Ishikawa (cell line): Measurements from ENCODE around the gene VEPH1.

Experiments
- CEBPB ChIP-seq: IDR thresholded peaks from 2 replicates; pipeline ENCODE4 v1.6.1; 2012
- CREB1 ChIP-seq: IDR thresholded peaks from 2 replicates; pipeline ENCODE4 v1.6.1; 2012; ENCODE audit warnings: low read depth
- EGR1 ChIP-seq: IDR thresholded peaks from 2 replicates; pipeline ENCODE4 v1.6.1; 2012
- EP300 ChIP-seq: IDR thresholded peaks from 2 replicates; pipeline ENCODE4 v1.6.1; 2012; ENCODE audit warnings: borderline replicate concordance
- FOXM1 ChIP-seq: IDR thresholded peaks from 2 replicates; pipeline ENCODE4 v1.6.1; 2012; ENCODE audit warnings: low read depth, borderline replicate concordance
- MAX ChIP-seq: IDR thresholded peaks from 2 replicates; pipeline ENCODE4 v1.6.1; 2012
- NFIC ChIP-seq: IDR thresholded peaks from 2 replicates; pipeline ENCODE4 v1.6.1; 2012
- RAD21 ChIP-seq: IDR thresholded peaks from 2 replicates; pipeline ENCODE4 v1.6.1; 2012; ENCODE audit warnings: low read depth
- REST ChIP-seq: IDR thresholded peaks from 2 replicates; pipeline ENCODE4 v1.6.1; 2012; ENCODE audit warnings: low read depth, mild to moderate bottlenecking
- TAF1 ChIP-seq: IDR thresholded peaks from 2 replicates; pipeline ENCODE4 v1.6.1; 2012; ENCODE audit warnings: low read depth, mild to moderate bottlenecking
- TEAD4 ChIP-seq: IDR thresholded peaks from 2 replicates; pipeline ENCODE4 v1.6.1; 2012
- USF1 ChIP-seq: IDR thresholded peaks from 2 replicates; pipeline ENCODE4 v1.6.1; 2012
- YY1 ChIP-seq: IDR thresholded peaks from 2 replicates; pipeline ENCODE4 v1.6.1; 2012; ENCODE audit warnings: low read depth

GRCh38 chr3:157551961-157552360 lies 48.7 kb upstream of the VEPH1 start:
- TF ChIP-seq USF1: no peak
- TF ChIP-seq EP300: no peak
- TF ChIP-seq TAF1: no peak
- no peak for TF ChIP-seq CEBPB
- no peak for TF ChIP-seq TEAD4
- no peak for TF ChIP-seq NFIC
- TF ChIP-seq REST: no peak
- TF ChIP-seq CREB1: no peak
- TF ChIP-seq YY1: no peak
- no peak for TF ChIP-seq MAX
- TF ChIP-seq EGR1: no peak
- TF ChIP-seq FOXM1: no peak
- TF ChIP-seq RAD21: no peak
